Choroid plexus epithelial cell (primary cell): ENCODE data around the gene LDLR.
A peak's percentile ranks its signal among the peaks of the same experiment; 100 is the strongest.

Experiments used
- DNase-seq: peaks from one replicate; pipeline ENCODE4 v3.0.0-alpha.2; 2010; ENCODE audit warnings: low read depth
- H3K4me3 ChIP-seq: 2 replicates; pipeline ENCODE4 v1.5.1; 2011; ENCODE audit warnings: low read depth, mild to moderate bottlenecking, control low read depth, low read length, moderate library complexity
- TF ChIP-seq, protein P1 (sequence below): conservative IDR thresholded peaks from 2 replicates; pipeline ENCODE4 v1.5.1; 2011; ENCODE audit warnings: low read depth, mild to moderate bottlenecking, control low read depth, inconsistent platforms, low read length, moderate library complexity

The LDLR gene

DNA sequence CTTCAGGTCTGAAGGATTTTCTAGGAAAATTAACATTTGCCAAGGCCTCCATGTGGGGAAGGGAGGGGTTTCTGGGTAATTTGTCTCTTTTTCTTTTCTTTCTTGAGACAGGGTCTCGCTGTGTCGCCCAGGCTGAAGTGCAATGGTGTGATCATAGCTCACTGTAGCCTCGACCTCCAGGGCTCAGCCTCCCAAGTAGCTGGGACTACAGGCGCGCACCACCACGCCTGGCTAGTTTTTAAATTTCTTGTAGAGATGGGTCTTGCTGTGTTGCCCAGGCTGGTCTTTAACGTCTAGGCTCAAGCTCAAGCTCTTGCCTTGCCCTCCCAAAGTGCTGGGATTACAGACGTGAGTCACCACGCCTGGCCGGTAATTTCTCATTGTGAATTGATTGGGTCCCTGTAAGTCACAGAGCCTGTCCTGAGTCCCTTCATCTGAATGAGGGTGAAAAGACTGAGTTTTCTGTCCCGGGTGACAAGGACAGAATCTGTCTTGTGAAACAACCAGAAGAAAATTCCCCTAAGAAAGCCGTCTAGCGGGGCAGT is 76.3 kb downstream of the LDLR start:
- no peak overlapping the region for H3K4me3 ChIP-seq
- no peak for DNase-seq
- TF ChIP-seq, protein P1, sequence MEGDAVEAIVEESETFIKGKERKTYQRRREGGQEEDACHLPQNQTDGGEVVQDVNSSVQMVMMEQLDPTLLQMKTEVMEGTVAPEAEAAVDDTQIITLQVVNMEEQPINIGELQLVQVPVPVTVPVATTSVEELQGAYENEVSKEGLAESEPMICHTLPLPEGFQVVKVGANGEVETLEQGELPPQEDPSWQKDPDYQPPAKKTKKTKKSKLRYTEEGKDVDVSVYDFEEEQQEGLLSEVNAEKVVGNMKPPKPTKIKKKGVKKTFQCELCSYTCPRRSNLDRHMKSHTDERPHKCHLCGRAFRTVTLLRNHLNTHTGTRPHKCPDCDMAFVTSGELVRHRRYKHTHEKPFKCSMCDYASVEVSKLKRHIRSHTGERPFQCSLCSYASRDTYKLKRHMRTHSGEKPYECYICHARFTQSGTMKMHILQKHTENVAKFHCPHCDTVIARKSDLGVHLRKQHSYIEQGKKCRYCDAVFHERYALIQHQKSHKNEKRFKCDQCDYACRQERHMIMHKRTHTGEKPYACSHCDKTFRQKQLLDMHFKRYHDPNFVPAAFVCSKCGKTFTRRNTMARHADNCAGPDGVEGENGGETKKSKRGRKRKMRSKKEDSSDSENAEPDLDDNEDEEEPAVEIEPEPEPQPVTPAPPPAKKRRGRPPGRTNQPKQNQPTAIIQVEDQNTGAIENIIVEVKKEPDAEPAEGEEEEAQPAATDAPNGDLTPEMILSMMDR = no peak

DNA sequence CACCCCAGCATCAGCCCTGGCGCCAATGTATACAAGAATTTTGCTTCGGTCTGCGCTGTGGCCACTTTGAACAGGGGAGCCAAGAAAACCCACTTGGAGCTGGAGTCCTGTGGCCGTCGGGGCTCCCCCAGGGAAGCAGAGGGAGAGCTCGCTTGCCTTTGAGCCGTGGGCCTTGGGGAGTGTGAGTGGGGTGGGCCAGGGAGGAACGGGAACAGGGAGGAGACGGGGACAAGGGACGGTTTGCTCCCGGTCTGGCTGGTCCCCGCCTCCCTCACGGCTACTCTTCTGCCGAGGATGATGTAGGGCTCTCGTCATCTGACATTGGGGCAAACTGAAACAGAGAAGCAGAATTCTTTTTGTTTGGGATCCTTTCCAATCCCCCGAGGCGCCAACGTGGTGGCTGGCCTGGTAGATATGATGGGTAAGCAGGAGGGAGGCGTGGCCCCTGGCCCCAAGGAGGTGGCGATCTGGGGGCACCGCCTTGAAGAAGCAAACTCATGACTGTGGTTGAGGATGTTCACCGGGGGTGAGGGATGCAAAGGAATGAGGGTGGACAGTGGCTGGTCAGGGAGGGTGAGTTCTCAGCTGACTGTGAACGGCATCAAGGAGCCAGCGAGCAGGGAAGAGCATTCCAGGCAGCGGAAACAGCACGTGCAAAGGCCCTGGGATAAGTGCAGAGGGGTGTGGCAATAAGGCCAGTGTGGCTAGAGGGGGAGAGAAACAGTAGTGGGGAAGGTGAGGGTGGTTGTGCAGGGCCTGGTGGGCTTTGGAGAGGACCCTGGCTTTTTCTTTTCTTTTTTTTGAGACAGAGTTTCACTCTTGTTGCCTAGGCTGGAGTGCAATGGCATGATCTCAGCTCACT is 77.2 kb downstream of the LDLR start:
- DNase-seq = no peak
- TF ChIP-seq, protein P1 = no peak
- no peak overlapping the region for H3K4me3 ChIP-seq

DNA sequence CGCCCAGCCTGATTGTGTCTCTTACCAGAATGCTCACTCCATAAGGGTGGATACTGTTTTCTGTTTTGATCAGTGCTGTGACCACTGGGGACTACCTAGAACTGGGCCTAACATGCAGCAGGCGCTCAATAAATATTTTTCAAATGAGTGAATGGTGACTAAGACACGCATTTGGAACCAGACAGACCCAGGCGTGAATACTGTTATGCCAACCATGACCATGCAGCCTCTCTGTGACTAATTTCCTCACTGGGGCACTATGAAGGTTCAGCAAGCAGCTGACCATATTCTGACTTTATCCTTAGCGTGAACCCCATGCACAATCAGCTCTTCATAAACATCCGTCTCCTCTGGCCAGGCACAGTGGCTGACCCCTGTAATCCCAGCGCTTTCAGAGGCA is 79.3 kb downstream of the LDLR start:
- DNase-seq = peak; percentile 86
- TF ChIP-seq, protein P1 = no peak
- no peak overlapping the region for H3K4me3 ChIP-seq

DNA sequence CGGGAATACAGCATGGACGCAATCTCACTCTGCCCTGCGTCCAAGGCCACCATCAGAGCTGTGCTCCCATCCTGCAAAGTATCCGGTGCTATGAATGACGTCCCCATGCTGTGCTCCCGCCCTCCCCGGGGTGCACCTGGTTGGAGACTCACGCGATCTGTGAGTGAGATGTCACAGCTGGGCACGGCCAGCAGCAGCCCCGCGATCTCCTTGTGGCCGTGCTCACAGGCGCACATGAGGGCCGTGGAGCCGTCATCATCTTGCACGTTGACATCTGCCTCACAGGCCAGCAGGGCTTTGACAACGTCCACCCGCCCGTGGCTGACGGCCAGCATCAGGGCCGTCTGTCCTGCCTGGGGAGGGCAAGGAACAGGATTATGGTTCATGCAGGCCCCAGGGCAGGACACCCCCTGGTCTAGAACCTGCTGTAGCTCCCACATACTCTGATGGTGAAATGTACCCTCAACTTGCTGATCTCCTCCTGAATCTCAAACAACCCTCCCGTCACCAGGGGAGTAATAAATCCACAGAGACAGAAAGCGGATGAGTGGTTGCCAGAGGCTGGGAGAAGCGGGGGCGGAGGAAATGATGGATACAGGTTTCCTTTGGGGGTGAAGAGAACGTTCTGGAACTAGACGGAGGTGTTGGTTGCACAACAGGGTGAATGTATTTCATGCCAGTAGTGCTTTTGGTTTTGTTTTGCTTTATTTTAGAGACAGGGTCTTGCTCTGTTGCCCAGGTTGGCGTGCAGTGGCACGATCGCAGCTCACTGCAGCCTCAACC is 80.8 kb downstream of the LDLR start:
- TF ChIP-seq, protein P1 = no peak
- H3K4me3 ChIP-seq = no peak overlapping the region
- DNase-seq = peak; percentile 20

DNA sequence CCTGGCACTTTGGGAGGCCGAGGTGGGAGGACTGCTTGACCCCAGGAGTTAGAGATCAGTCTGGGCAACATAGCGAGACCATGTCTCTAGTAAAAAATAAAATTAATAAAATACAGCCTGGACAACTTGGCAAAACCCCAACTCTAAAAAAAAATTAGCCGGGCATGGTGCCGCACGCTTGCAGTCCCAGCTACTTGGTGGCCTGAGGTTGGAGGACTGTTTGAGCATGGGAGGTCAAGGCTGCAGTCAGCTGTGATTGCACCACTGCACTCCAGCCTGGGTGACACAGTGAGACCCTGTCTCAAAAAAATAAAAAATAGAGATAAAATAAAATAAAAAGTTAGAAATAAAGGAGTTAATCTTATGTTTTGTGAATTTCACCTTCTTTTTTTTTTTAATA is 81.9 kb downstream of the LDLR start:
- no peak for DNase-seq
- TF ChIP-seq, protein P1 = no peak
- no peak overlapping the region for H3K4me3 ChIP-seq

DNA sequence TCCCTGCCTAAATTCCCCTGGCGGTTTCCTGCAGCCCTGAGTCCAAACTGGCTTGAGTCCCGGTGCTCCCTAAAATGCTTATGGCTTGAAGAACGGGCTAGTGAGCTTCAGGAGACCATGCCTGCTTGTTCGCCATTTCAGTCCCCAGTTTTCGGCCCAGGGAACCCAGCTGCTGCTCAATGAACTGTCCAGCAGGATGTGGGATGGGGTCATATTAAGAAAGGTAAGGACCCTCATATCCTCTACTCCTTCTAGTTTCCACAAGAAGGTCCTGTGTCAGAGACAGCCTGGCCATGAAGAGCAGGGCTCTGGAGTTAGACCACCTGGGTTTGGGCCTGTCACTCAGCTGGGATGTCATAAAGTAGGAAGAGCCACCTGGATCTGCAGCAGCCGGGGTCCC is 83.3 kb downstream of the LDLR start:
- DNase-seq = no peak
- TF ChIP-seq, protein P1 = no peak

More for the DNA sequence above, 83.3 kb downstream of the LDLR start:
- no peak overlapping the region for H3K4me3 ChIP-seq
